Measurements from ENCODE around the gene FOXD4L6. TPM values are rescaled to one million over a fixed set of nuclear protein-coding genes. Genes with fewer than 3 reads are reported as not detected.

FOXD4L6 gene
- total RNA-seq, result 0.29 and 0.33 TPM in 2 replicates

GRCh38 chr9:41128581-41128980, at the start of gene FOXD4L6:
Gene FOXD4L6, minus strand, starts transcription at chr9:41128681. Its CDS starts 298 bp downstream, at chr9:41128383.

Other genes with a start within 250 kb of the FOXD4L6 start
- gene ZNG1F, start 60.6 kb upstream of the FOXD4L6 start, total RNA-seq, result 6.5 and 12.1 TPM in 2 replicates

All from vein endothelial cell (primary cell).